HFF-Myc (cell line): Measurements from ENCODE around the gene STK33.

Source experiments
- DNase-seq: peaks from one replicate; pipeline ENCODE4 v3.0.0-alpha.2; 2011; ENCODE audit warnings: low read depth; ENCODE audit errors: extremely low read depth
- H3K4me3 ChIP-seq: replicated peaks from 2 replicates; pipeline ENCODE4 v1.5.1; 2011; ENCODE audit warnings: low read depth, mild to moderate bottlenecking, control low read depth, low read length
- CTCF ChIP-seq: IDR thresholded peaks from 2 replicates; pipeline ENCODE4 v1.5.1; 2012; ENCODE audit warnings: mild to moderate bottlenecking, low read depth, low read length, control low read depth; ENCODE audit errors: missing control alignments

The STK33 gene

GRCh38 chr11:8387693-8388092 lies 206.3 kb downstream of the STK33 start:
- DNase-seq = no peak
- H3K4me3 ChIP-seq = no peak overlapping the region
- TF ChIP-seq CTCF = no peak

- H3K4me3 ChIP-seq = no peak overlapping the region
- no peak for DNase-seq
- TF ChIP-seq CTCF = no peak
These were observed 206.9 kb downstream of the STK33 start for GRCh38 chr11:8387141-8387540.

GRCh38 chr11:8386134-8386864 lies 207.7 kb downstream of the STK33 start:
- TF ChIP-seq CTCF = no peak
- H3K4me3 ChIP-seq = no peak overlapping the region
- DNase-seq = no peak

GRCh38 chr11:8384199-8384821 lies 209.7 kb downstream of the STK33 start:
- H3K4me3 ChIP-seq = no peak overlapping the region
- DNase-seq = no peak
- no peak for TF ChIP-seq CTCF

GRCh38 chr11:8383627-8384026 lies 210.4 kb downstream of the STK33 start:
- H3K4me3 ChIP-seq = no peak overlapping the region
- no peak for DNase-seq
- TF ChIP-seq CTCF = no peak

GRCh38 chr11:8383227-8383626 lies 210.8 kb downstream of the STK33 start:
- no peak overlapping the region for H3K4me3 ChIP-seq
- no peak for TF ChIP-seq CTCF
- DNase-seq = no peak
